Measurements from ENCODE around the gene ABR.
"Not testable (repeated sequence)": the region's sequence is repeated elsewhere in the genome, so short reads cannot be mapped to it uniquely, and the experiment has no call there.

Gene ABR

GRCh38 chr17:1008008-1008761 lies 171.6 kb downstream of the ABR start:
- DNase-seq (ENCODE audit: low read depth) = no peak

GRCh38 chr17:1007310-1008007 lies 172.3 kb downstream of the ABR start:
- no peak for DNase-seq (ENCODE audit: low read depth)

GRCh38 chr17:1006054-1006453 lies 173.7 kb downstream of the ABR start:
- DNase-seq (ENCODE audit: low read depth) = no peak

- DNase-seq (ENCODE audit: low read depth) = no peak
Measured at GRCh38 chr17:1005361-1005946, 174.3 kb downstream of the ABR start.

- no peak for DNase-seq (ENCODE audit: low read depth)
Measured at GRCh38 chr17:1004769-1005295, 174.9 kb downstream of the ABR start.

- no peak for DNase-seq (ENCODE audit: low read depth)
Measured at GRCh38 chr17:1003972-1004768, 175.6 kb downstream of the ABR start.

GRCh38 chr17:1003633-1003971 lies 176.2 kb downstream of the ABR start:
- no peak for DNase-seq (ENCODE audit: low read depth)

- DNase-seq (ENCODE audit: low read depth) = no peak
Measured at GRCh38 chr17:1002771-1003555, 176.8 kb downstream of the ABR start.

GRCh38 chr17:1002412-1002753 lies 177.4 kb downstream of the ABR start:
- no peak for DNase-seq (ENCODE audit: low read depth)

- no peak for DNase-seq (ENCODE audit: low read depth)
Measured at GRCh38 chr17:1001640-1002411, 178.0 kb downstream of the ABR start.

GRCh38 chr17:1000597-1001461 lies 179.0 kb downstream of the ABR start:
- no peak for DNase-seq (ENCODE audit: low read depth)

GRCh38 chr17:998111-998510 lies 181.7 kb downstream of the ABR start:
- DNase-seq (ENCODE audit: low read depth) = no peak

- DNase-seq (ENCODE audit: low read depth) = peak; percentile 83
Measured at GRCh38 chr17:996554-997344, 183.0 kb downstream of the ABR start, which contains the start of gene TIMM22. Gene TIMM22 (plus strand): TSS chr17:997129. CDS start chr17:997143, 14 bp downstream.

GRCh38 chr17:995324-995723 lies 184.5 kb downstream of the ABR start:
- DNase-seq (ENCODE audit: low read depth) = not testable (repeated sequence)

- DNase-seq (ENCODE audit: low read depth) = no peak
Measured at GRCh38 chr17:992933-993332, 186.8 kb downstream of the ABR start.

GRCh38 chr17:988561-988960 lies 191.2 kb downstream of the ABR start:
- DNase-seq (ENCODE audit: low read depth) = no peak

- DNase-seq (ENCODE audit: low read depth) = no peak
Measured at GRCh38 chr17:987931-988330, 191.8 kb downstream of the ABR start.

GRCh38 chr17:986322-986929 lies 193.4 kb downstream of the ABR start:
- DNase-seq (ENCODE audit: low read depth) = no peak
